ENCODE data around the gene DLGAP1.
"Not testable (repeated sequence)": the region's sequence is repeated elsewhere in the genome, so short reads cannot be mapped to it uniquely, and the experiment has no call there.

Gene DLGAP1

DNA sequence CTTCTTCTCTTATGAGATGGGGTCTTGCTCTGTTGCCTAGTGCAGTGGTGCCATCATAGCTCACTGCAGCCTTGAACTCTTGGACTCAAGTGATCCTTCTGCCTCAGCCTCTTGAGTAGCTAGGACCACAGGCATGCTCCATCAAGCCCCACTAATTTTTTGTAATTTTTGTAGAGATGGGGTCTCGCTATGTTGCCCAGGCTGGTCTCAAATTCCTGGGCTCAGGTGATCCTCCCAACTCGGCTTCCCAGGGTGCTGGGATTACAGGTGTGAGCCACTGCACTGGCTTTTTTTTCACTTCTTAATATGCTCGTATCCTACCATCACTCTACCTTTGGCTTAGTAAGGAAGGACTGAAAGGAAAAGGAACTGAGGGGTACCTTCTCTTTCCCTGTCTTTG, 983.0 kb downstream of the DLGAP1 start:
- H3K4ac ChIP-seq (ENCODE audit: low read depth, low read length); DNase-seq; H3K36me3 ChIP-seq (ENCODE audit: control insufficient read depth, insufficient read depth, low read length); H2BK15ac ChIP-seq (replicated peaks; ENCODE audit: low read depth); H3K27ac ChIP-seq (ENCODE audit: low read depth, low read length); H3K4me1 ChIP-seq (ENCODE audit: control insufficient read depth, low read depth, low read length); H3K79me2 ChIP-seq (ENCODE audit: control insufficient read depth, insufficient read depth, low read length); H3K4me2 ChIP-seq (ENCODE audit: low read length); H4K5ac ChIP-seq (ENCODE audit: low read length); H2BK5ac ChIP-seq (ENCODE audit: low read length); H3K56ac ChIP-seq (ENCODE audit: low read length); H2AK5ac ChIP-seq (ENCODE audit: low read length); H3K23ac ChIP-seq (ENCODE audit: low read length); H4K8ac ChIP-seq (ENCODE audit: low read depth, low read length); H3K9ac ChIP-seq (ENCODE audit: low read length); H3K4me3 ChIP-seq (ENCODE audit: low read length); H2BK120ac ChIP-seq (ENCODE audit: low read depth, low read length); H3K18ac ChIP-seq (ENCODE audit: low read length); H3K79me1 ChIP-seq (ENCODE audit: low read length); H3K27me3 ChIP-seq (ENCODE audit: insufficient read depth, low read length, poor library complexity): not testable (repeated sequence)
- WGBS (ENCODE audit: extremely low coverage, insufficient coverage, low lambda C conversion rate) = no CpG with 5 or more reads among the region's 3 CpGs

DNA sequence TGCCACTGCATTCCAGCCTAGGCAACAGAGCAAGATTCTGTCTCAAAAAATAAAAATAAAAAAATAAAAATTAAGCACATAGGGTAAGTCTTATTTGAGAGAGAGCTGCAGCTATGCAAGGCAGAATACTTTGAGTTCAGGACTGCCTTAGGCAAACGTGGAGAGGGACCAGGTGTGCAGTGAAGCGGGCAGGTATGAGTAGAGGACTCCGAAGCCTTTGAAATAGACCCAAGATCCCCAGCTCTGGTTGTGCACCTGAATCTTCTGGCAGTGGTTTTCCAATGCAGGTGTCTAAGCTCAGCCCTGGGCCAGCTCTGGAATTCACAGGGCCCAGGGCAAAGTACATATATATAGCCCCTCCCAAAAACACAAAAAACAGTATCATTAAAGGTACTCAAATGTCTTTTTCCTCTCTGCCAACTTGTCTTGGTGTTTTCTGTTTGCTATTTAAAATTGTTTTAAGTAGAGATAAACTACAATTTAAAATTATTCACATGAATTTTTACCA, 983.9 kb downstream of the DLGAP1 start:
- Histone ChIP-seq H4K8ac (ENCODE audit: low read depth, low read length) (no peak overlapping the region), H3K9ac (ENCODE audit: low read length) (no peak overlapping the region), H2BK15ac (replicated peaks; ENCODE audit: low read depth) (no peak overlapping the region), H2AK5ac (ENCODE audit: low read length) (no peak overlapping the region), H3K79me2 (ENCODE audit: control insufficient read depth, insufficient read depth, low read length) (no peaks in the 10 kb centered on the region), H3K27ac (ENCODE audit: low read depth, low read length) (no peak overlapping the region), H3K23ac (ENCODE audit: low read length) (no peak overlapping the region), H4K5ac (ENCODE audit: low read length) (no peak overlapping the region), H3K79me1 (ENCODE audit: low read length) (no peaks in the 10 kb centered on the region), H3K4me3 (ENCODE audit: low read length) (no peak overlapping the region), H3K4me1 (ENCODE audit: control insufficient read depth, low read depth, low read length) (peaks cover 7% of the 10 kb centered on the region), H3K18ac (ENCODE audit: low read length) (no peak overlapping the region), H3K4ac (ENCODE audit: low read depth, low read length) (no peak overlapping the region), H3K27me3 (ENCODE audit: insufficient read depth, low read length, poor library complexity) (no peaks in the 10 kb centered on the region), H3K56ac (ENCODE audit: low read length) (no peak overlapping the region), H3K36me3 (ENCODE audit: control insufficient read depth, insufficient read depth, low read length) (no peaks in the 10 kb centered on the region), H2BK120ac (ENCODE audit: low read depth, low read length) (no peak overlapping the region), H2BK5ac (ENCODE audit: low read length) (no peak overlapping the region), H3K4me2 (ENCODE audit: low read length) (no peak overlapping the region)
- WGBS (ENCODE audit: extremely low coverage, insufficient coverage, low lambda C conversion rate) = no CpG with 5 or more reads among the region's 3 CpGs
- no peak for DNase-seq

DNA sequence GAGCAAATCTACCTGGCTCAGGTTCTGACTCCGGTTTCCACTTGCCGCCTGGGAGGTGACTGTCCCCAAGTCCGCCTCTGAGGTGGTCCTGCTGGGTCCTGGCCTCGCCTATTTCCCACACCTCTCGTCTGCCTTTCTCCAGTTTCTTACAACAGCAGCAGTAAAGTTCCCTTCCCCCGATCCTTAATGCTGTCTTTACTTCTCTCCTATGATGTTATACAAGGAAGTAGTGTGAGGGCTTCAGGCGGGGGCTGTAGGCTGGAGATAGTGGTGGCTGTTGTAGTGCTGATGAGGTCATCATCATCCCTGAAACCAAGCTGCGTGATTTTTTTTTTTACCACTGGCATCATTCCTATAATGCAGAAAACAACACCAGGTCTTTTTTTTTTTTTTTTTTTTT, 986.3 kb downstream of the DLGAP1 start:
- no peak overlapping the region for H3K27ac ChIP-seq (ENCODE audit: low read depth, low read length)
- H4K8ac ChIP-seq (ENCODE audit: low read depth, low read length) = no peak overlapping the region
- no peak overlapping the region for H3K56ac ChIP-seq (ENCODE audit: low read length)
- H3K4me2 ChIP-seq (ENCODE audit: low read length) = no peak overlapping the region
- H2BK5ac ChIP-seq (ENCODE audit: low read length) = no peak overlapping the region
- no peak overlapping the region for H2BK120ac ChIP-seq (ENCODE audit: low read depth, low read length)
- H3K23ac ChIP-seq (ENCODE audit: low read length) = no peak overlapping the region
- H2BK15ac ChIP-seq (replicated peaks; ENCODE audit: low read depth) = no peak overlapping the region
- peaks cover 7% of the 10 kb centered on the region for H3K4me1 ChIP-seq (ENCODE audit: control insufficient read depth, low read depth, low read length)
- no peaks in the 10 kb centered on the region for H3K36me3 ChIP-seq (ENCODE audit: control insufficient read depth, insufficient read depth, low read length)
- DNase-seq = peak; percentile 60
- no peaks in the 10 kb centered on the region for H3K79me1 ChIP-seq (ENCODE audit: low read length)
- H3K4me3 ChIP-seq (ENCODE audit: low read length) = no peak overlapping the region
- H3K27me3 ChIP-seq (ENCODE audit: insufficient read depth, low read length, poor library complexity) = no peaks in the 10 kb centered on the region
- H3K79me2 ChIP-seq (ENCODE audit: control insufficient read depth, insufficient read depth, low read length) = no peaks in the 10 kb centered on the region
- no peak overlapping the region for H4K5ac ChIP-seq (ENCODE audit: low read length)
- no CpG with 5 or more reads among the region's 8 CpGs for WGBS (ENCODE audit: extremely low coverage, insufficient coverage, low lambda C conversion rate)
- no peak overlapping the region for H3K18ac ChIP-seq (ENCODE audit: low read length)
- no peak overlapping the region for H2AK5ac ChIP-seq (ENCODE audit: low read length)
- no peak overlapping the region for H3K4ac ChIP-seq (ENCODE audit: low read depth, low read length)
- H3K9ac ChIP-seq (ENCODE audit: low read length) = no peak overlapping the region

DNA sequence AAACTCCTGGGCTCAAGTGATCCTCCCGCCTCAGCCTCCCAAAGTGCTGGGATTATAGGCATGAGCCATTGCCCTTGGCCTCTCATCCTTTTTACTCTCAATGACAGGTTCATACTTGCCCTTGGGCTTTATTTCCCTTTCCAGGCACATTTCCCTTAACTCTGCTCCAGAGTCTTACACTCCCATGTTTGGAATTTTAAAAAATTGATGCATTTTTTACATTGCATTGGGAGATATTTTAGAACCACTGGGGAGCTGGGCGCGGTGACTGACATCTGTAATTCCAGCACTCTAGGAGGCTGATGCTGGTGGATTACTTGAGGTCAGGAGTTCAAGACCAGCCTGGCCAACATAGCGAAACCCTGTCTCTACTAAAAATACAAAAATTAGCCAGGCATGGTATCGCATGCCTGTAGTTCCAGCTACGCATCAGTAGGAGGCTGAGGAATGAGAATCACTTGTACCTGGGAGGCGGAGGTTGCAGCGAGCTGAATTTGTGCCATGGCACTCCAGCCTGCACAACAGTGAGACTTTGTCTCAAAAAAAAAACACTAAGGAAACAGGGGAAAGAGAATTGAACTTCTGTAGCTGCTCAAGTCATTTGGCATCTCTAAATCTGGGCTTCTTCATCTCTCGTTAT, 986.9 kb downstream of the DLGAP1 start:
- Histone ChIP-seq H3K79me1 (ENCODE audit: low read length) (no peaks in the 10 kb centered on the region), H2BK5ac (ENCODE audit: low read length) (no peak overlapping the region), H3K56ac (ENCODE audit: low read length) (no peak overlapping the region), H4K5ac (ENCODE audit: low read length) (no peak overlapping the region), H4K8ac (ENCODE audit: low read depth, low read length) (no peak overlapping the region), H3K79me2 (ENCODE audit: control insufficient read depth, insufficient read depth, low read length) (no peaks in the 10 kb centered on the region), H3K4ac (ENCODE audit: low read depth, low read length) (no peak overlapping the region), H3K27me3 (ENCODE audit: insufficient read depth, low read length, poor library complexity) (no peaks in the 10 kb centered on the region), H3K4me3 (ENCODE audit: low read length) (no peak overlapping the region), H3K23ac (ENCODE audit: low read length) (no peak overlapping the region), H2BK120ac (ENCODE audit: low read depth, low read length) (no peak overlapping the region), H3K4me1 (ENCODE audit: control insufficient read depth, low read depth, low read length) (peaks cover 7% of the 10 kb centered on the region), H3K9ac (ENCODE audit: low read length) (no peak overlapping the region), H2BK15ac (replicated peaks; ENCODE audit: low read depth) (no peak overlapping the region), H2AK5ac (ENCODE audit: low read length) (no peak overlapping the region), H3K4me2 (ENCODE audit: low read length) (no peak overlapping the region), H3K27ac (ENCODE audit: low read depth, low read length) (no peak overlapping the region), H3K18ac (ENCODE audit: low read length) (no peak overlapping the region), H3K36me3 (ENCODE audit: control insufficient read depth, insufficient read depth, low read length) (no peaks in the 10 kb centered on the region)
- peak; percentile 49 for DNase-seq
- WGBS (ENCODE audit: extremely low coverage, insufficient coverage, low lambda C conversion rate) = no CpG with 5 or more reads among the region's 9 CpGs

DNA sequence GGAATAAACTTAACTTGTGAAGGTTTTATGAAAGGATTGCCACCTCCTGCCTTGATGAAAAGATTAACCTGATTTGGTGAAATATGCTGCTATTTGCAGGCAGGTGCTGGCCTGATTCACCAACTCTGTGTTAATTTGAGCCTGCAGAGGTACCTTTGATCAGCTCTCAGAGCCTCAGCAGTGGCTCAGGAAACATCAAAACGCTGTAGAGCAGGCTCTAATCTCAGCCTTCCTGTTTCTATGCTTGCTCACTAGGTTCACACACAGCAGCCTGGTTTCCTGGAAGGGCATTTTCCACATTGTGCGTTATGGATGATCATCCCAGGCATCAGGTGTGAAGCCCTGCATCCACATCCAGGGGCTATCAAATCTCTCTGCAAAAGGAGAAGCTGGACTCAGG, 988.2 kb downstream of the DLGAP1 start:
- peak overlapping the region; percentile 54 for H3K27ac ChIP-seq (ENCODE audit: low read depth, low read length)
- H3K79me2 ChIP-seq (ENCODE audit: control insufficient read depth, insufficient read depth, low read length) = no peaks in the 10 kb centered on the region
- peak; percentile 68 for DNase-seq
- no peak overlapping the region for H3K56ac ChIP-seq (ENCODE audit: low read length)
- no peak overlapping the region for H3K18ac ChIP-seq (ENCODE audit: low read length)
- no peak overlapping the region for H4K5ac ChIP-seq (ENCODE audit: low read length)
- WGBS (ENCODE audit: extremely low coverage, insufficient coverage, low lambda C conversion rate) = no CpG with 5 or more reads among the region's 2 CpGs
- no peak overlapping the region for H2BK5ac ChIP-seq (ENCODE audit: low read length)
- H3K4ac ChIP-seq (ENCODE audit: low read depth, low read length) = no peak overlapping the region
- H2BK120ac ChIP-seq (ENCODE audit: low read depth, low read length) = no peak overlapping the region
- peaks cover 7% of the 10 kb centered on the region for H3K4me1 ChIP-seq (ENCODE audit: control insufficient read depth, low read depth, low read length)
- H3K27me3 ChIP-seq (ENCODE audit: insufficient read depth, low read length, poor library complexity) = no peaks in the 10 kb centered on the region
- H3K79me1 ChIP-seq (ENCODE audit: low read length) = no peaks in the 10 kb centered on the region
- H4K8ac ChIP-seq (ENCODE audit: low read depth, low read length) = no peak overlapping the region
- H3K36me3 ChIP-seq (ENCODE audit: control insufficient read depth, insufficient read depth, low read length) = no peaks in the 10 kb centered on the region
- no peak overlapping the region for H3K4me2 ChIP-seq (ENCODE audit: low read length)
- H3K4me3 ChIP-seq (ENCODE audit: low read length) = no peak overlapping the region
- H3K9ac ChIP-seq (ENCODE audit: low read length) = no peak overlapping the region
- H3K23ac ChIP-seq (ENCODE audit: low read length) = no peak overlapping the region
- peak overlapping the region; percentile 33 for H2AK5ac ChIP-seq (ENCODE audit: low read length)
- no peak overlapping the region for H2BK15ac ChIP-seq (replicated peaks; ENCODE audit: low read depth)

DNA sequence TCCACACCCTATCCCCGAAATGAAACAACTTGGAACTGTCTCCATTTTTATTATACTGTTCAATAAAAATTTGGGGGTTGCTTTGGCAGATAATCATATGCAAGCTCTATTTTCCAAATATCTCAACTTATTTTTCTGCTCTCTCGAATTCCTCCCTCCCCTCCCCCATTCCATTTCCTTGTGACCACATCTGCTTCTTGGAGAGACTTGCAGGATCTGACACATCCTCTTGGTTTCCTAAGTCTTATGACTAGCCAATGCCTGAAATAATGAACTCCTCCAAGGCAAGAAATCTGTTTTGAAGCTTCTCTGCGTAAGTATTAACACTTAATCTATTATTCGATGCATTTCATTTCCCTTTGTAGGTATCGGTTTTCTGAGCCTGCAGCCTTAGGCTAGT, 989.1 kb downstream of the DLGAP1 start:
- no peak overlapping the region for H2AK5ac ChIP-seq (ENCODE audit: low read length)
- H2BK5ac ChIP-seq (ENCODE audit: low read length) = no peak overlapping the region
- no peak overlapping the region for H4K8ac ChIP-seq (ENCODE audit: low read depth, low read length)
- no peak overlapping the region for H3K56ac ChIP-seq (ENCODE audit: low read length)
- H3K79me2 ChIP-seq (ENCODE audit: control insufficient read depth, insufficient read depth, low read length) = no peaks in the 10 kb centered on the region
- H3K23ac ChIP-seq (ENCODE audit: low read length) = no peak overlapping the region
- H3K36me3 ChIP-seq (ENCODE audit: control insufficient read depth, insufficient read depth, low read length) = no peaks in the 10 kb centered on the region
- no CpG with 5 or more reads among the region's 5 CpGs for WGBS (ENCODE audit: extremely low coverage, insufficient coverage, low lambda C conversion rate)
- H3K4me1 ChIP-seq (ENCODE audit: control insufficient read depth, low read depth, low read length) = peaks cover 7% of the 10 kb centered on the region
- H2BK120ac ChIP-seq (ENCODE audit: low read depth, low read length) = no peak overlapping the region
- no peaks in the 10 kb centered on the region for H3K79me1 ChIP-seq (ENCODE audit: low read length)
- H2BK15ac ChIP-seq (replicated peaks; ENCODE audit: low read depth) = no peak overlapping the region
- peak; percentile 69 for DNase-seq
- H4K5ac ChIP-seq (ENCODE audit: low read length) = no peak overlapping the region
- no peak overlapping the region for H3K4ac ChIP-seq (ENCODE audit: low read depth, low read length)
- no peaks in the 10 kb centered on the region for H3K27me3 ChIP-seq (ENCODE audit: insufficient read depth, low read length, poor library complexity)
- no peak overlapping the region for H3K4me3 ChIP-seq (ENCODE audit: low read length)
- no peak overlapping the region for H3K18ac ChIP-seq (ENCODE audit: low read length)
- no peak overlapping the region for H3K27ac ChIP-seq (ENCODE audit: low read depth, low read length)
- no peak overlapping the region for H3K9ac ChIP-seq (ENCODE audit: low read length)
- no peak overlapping the region for H3K4me2 ChIP-seq (ENCODE audit: low read length)
